HepG2 (cell line): ENCODE results near the gene PADI4. TPM values are rescaled to one million over a fixed set of nuclear protein-coding genes. Genes with fewer than 3 reads are reported as not detected.

Experiments used
- ATAC-seq: fragments of 200-7000 bp; cut with Tn5 transposase; 3 replicates; pipeline ENCODE4 v1.9.1; 2020; ENCODE audit warnings: mild to moderate bottlenecking, moderate library complexity
- BruUV-seq: library from RNA; stranded (reverse); fragments of 400-500 nt; replicated peaks from 2 replicates; lab custom pipeline; 2021; lab: Mats Ljungman, UMichigan
- CTCF ChIA-PET: fragments of 300-600 bp; formaldehyde crosslinking; extraction: SDS; loops from one replicate; lab custom pipeline; 2021; ENCODE audit warnings: low total read pairs, inconsistent platforms, low intra/inter-chr PET ratio; lab: Yijun Ruan, JAX
- POLR2A ChIA-PET: fragments of 350-600 bp; sonication (Branson Sonifier 250); formaldehyde crosslinking; loops from one replicate; lab custom pipeline; 2020; ENCODE audit warnings: antibody characterized with exemption, inconsistent platforms; lab: Yijun Ruan, JAX
- DNase-seq: peaks from one replicate; pipeline ENCODE4 v3.0.0-alpha.2; 2015; ENCODE audit warnings: low spot score
- FAIRE-seq: peaks from 3 replicates; lab custom pipeline; 2011; peaks lifted over from hg19 to GRCh38; lab: Jason Lieb, UNC
- H2AFZ ChIP-seq: one replicate; pipeline ENCODE4 v1.6.1; 2011; ENCODE audit warnings: low read length, inconsistent platforms
- H3K27ac ChIP-seq: fragments of 300-600 bp; 3 replicates; pipeline ENCODE4 v1.8.0; 2011; ENCODE audit warnings: mixed run types, mild to moderate bottlenecking, mixed read lengths, low read length, inconsistent platforms; ENCODE audit not compliant: insufficient read depth; ENCODE audit errors: extremely low read length
- H3K27me3 ChIP-seq, 2 experiments: fragments of 200-600 bp in 1 of 2; 2 replicates in 1 of 2; 3 replicates in 1 of 2; pipeline versions ENCODE4 v1.6.0 to v1.8.0; 2011; ENCODE audit warnings: low read length in 2 of 2, mild to moderate bottlenecking in 2 of 2, moderate library complexity in 2 of 2, inconsistent platforms in 1 of 2; ENCODE audit not compliant: insufficient read depth in 2 of 2, control insufficient read depth in 1 of 2
- H3K36me3 ChIP-seq, 2 experiments: fragments of 200-600 bp in 1 of 2; replicated peaks in 1 of 2; 2 replicates in 1 of 2; 3 replicates in 1 of 2; pipeline versions ENCODE4 v1.5.1 to v1.8.0; 2011; ENCODE audit warnings: low read length in 2 of 2, inconsistent platforms in 1 of 2; ENCODE audit not compliant: insufficient read depth in 2 of 2, control insufficient read depth in 1 of 2
- H3K4me1 ChIP-seq: 2 replicates; pipeline ENCODE4 v1.5.1; 2012; ENCODE audit warnings: low read length, inconsistent platforms; ENCODE audit not compliant: insufficient read depth
- H3K4me2 ChIP-seq: 2 replicates; pipeline ENCODE4 v1.6.0; 2011; ENCODE audit warnings: low read depth, low read length, inconsistent platforms
- H3K4me3 ChIP-seq, 3 experiments: fragments of 200-600 bp in 1 of 3; sonication (generic), shearing (Covaris generic) in 1 of 3; replicated peaks in 1 of 3; 2 replicates each; pipeline ENCODE4 v1.5.1; 2011 to 2016; ENCODE audit warnings: low read length in 3 of 3, inconsistent platforms in 2 of 3, low read depth in 2 of 3, mild to moderate bottlenecking in 2 of 3, control low read depth in 1 of 3, mixed read lengths in 1 of 3; ENCODE audit not compliant: insufficient read depth in 1 of 3
- H3K79me2 ChIP-seq: one replicate; pipeline ENCODE4 v1.6.1; 2011; ENCODE audit warnings: low read length, inconsistent platforms; ENCODE audit not compliant: insufficient read depth
- H3K9ac ChIP-seq: 2 replicates; pipeline ENCODE4 v1.6.0; 2011; ENCODE audit warnings: mild to moderate bottlenecking, low read depth, low read length, inconsistent platforms; ENCODE audit not compliant: insufficient read depth
- H3K9me3 ChIP-seq: 2 replicates; pipeline ENCODE4 v1.5.1; 2012; ENCODE audit warnings: mild to moderate bottlenecking, low read length
- H4K20me1 ChIP-seq: 2 replicates; pipeline ENCODE4 v1.6.0; 2011; ENCODE audit warnings: inconsistent platforms, mild to moderate bottlenecking, low read length, moderate library complexity; ENCODE audit not compliant: insufficient read depth
- ARNTL ChIP-seq: sonication (generic); formaldehyde crosslinking; IDR thresholded peaks from 2 replicates; pipeline ENCODE4 v1.4.0; 2020; ENCODE audit warnings: mild to moderate bottlenecking, missing genetic modification reagents
- HNRNPH1 ChIP-seq: fragments of 200-400 bp; formaldehyde crosslinking; optimal IDR thresholded peaks from 2 replicates; pipeline ENCODE3; 2017; ENCODE audit warnings: mild to moderate bottlenecking, low read depth, low read length
- NFIB ChIP-seq: sonication (generic); formaldehyde crosslinking; IDR thresholded peaks from 2 replicates; pipeline ENCODE4 v1.9.0; 2021; ENCODE audit warnings: missing genetic modification reagents, mild to moderate bottlenecking, borderline replicate concordance
- RBAK ChIP-seq: sonication (generic); formaldehyde crosslinking; IDR thresholded peaks from 2 replicates; pipeline ENCODE4 v1.5.1; 2020; ENCODE audit warnings: mild to moderate bottlenecking, missing genetic modification reagents
- TCF7L2 ChIP-seq: IDR thresholded peaks from 2 replicates; pipeline ENCODE4 v1.6.1; 2011; ENCODE audit warnings: mild to moderate bottlenecking, low read depth, low read length, moderate library complexity
- TP53 ChIP-seq: sonication (generic); formaldehyde crosslinking; conservative IDR thresholded peaks from 2 replicates; pipeline ENCODE4 v1.4.0; 2020; ENCODE audit warnings: missing genetic modification reagents
- ZMAT5 ChIP-seq: sonication (generic); formaldehyde crosslinking; IDR thresholded peaks from 2 replicates; pipeline ENCODE4 v1.5.0; 2020; ENCODE audit warnings: mild to moderate bottlenecking, low read depth, missing genetic modification reagents, borderline replicate concordance
- ZNF296 ChIP-seq: sonication (generic); formaldehyde crosslinking; conservative IDR thresholded peaks from 2 replicates; pipeline ENCODE4 v1.5.0; 2020; ENCODE audit warnings: mild to moderate bottlenecking, missing genetic modification reagents
- ZNF331 ChIP-seq: sonication (generic); formaldehyde crosslinking; IDR thresholded peaks from 2 replicates; pipeline ENCODE4 v1.4.0; 2020; ENCODE audit warnings: missing genetic modification reagents
- ZNF672 ChIP-seq: sonication (generic); formaldehyde crosslinking; IDR thresholded peaks from 2 replicates; pipeline ENCODE4 v1.8.1; 2022; ENCODE audit warnings: missing genetic modification reagents
- ZNF850 ChIP-seq: sonication (generic); formaldehyde crosslinking; conservative IDR thresholded peaks from 2 replicates; pipeline ENCODE4 v1.9.0; 2021; ENCODE audit warnings: mild to moderate bottlenecking, missing genetic modification reagents
- ZSCAN9 ChIP-seq: IDR thresholded peaks from 2 replicates; pipeline ENCODE4 v1.6.1; 2016; ENCODE audit warnings: borderline replicate concordance
- WGBS: methylation state at CpG from one replicate; pipeline ENCODE4 v1.1.6; 2017; ENCODE audit warnings: low lambda C conversion rate; 5-methylcytosine and 5-hydroxymethylcytosine counted together
- in situ Hi-C: cut with HindIII; loops from 2 replicates; pipeline ENCODE4 v1.10.0; 2017; ENCODE audit warnings: low pct_unique_long_range_greater_than_20kb; ENCODE audit not compliant: extremely low pct_ligation_motif_present
- intact Hi-C: fragments of 100-400 bp; cut with micrococcal nuclease; formaldehyde crosslinking; loops from one replicate; pipeline ENCODE4 v1.10.0; 2022; ENCODE audit not compliant: unreplicated experiment
- polyA plus RNA-seq, 8 experiments: library from polyadenylated mRNA; depleted of rRNA in 3 of 8; stranded (reverse) in 7 of 8; unstranded in 1 of 8; fragments of >200 nt; fragmentation: Illumina TruSeq in 4 of 8; extraction: Trizol in 4 of 8; gene quantifications; 2 replicates each; pipeline versions ENCODE4 v1.2.1 to v1.2.3, GENCODE V29; 2011 to 2016; ENCODE audit warnings: low read depth in 4 of 8, missing spikeins in 1 of 8, mixed read lengths in 1 of 8; ENCODE audit not compliant: insufficient read depth in 1 of 8
- total RNA-seq, 5 experiments: library from RNA; depleted of rRNA; stranded (reverse); fragments of >200 nt; fragmentation: Illumina TruSeq; extraction: Trizol; gene quantifications; 2 replicates each; pipeline ENCODE4 v1.2.3, GENCODE V29; 2016; ENCODE audit warnings: low read depth in 1 of 5
- TF ChIP-seq, protein P1 (sequence below): sonication (generic); formaldehyde crosslinking; IDR thresholded peaks from 2 replicates; pipeline ENCODE4 v1.9.0; 2021; ENCODE audit warnings: missing genetic modification reagents, mild to moderate bottlenecking, borderline replicate concordance

PADI4 gene
- total and polyA plus RNA-seq, 2 of the 13 experiments (the other 11 are each of a cell fraction or from before 2014, with no cell fraction given), result 0.04 TPM

DNA sequence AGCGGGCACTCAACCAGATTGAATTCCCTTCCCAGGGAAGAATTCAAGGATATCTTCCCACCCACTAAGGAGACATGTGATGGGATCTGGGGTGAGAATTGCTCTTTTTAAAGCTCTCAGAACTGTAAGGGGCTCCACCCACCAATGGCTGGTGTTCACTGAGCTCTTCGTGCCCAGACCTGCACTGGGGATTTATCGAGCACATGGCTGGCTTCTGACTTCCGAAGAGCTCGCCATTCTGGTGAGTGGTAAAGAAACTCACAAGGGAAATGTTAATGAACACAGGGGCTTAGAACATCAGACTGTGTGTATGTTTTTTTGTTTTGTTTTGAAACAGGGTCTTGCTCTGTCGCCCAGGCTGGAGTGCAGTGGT lies 49.3 kb upstream of the PADI4 start:
- no TSS peak for BruUV-seq
- no peak for FAIRE-seq
- H2AFZ ChIP-seq, result no peak overlapping the region

More for the DNA sequence above, 49.3 kb upstream of the PADI4 start:
- no peaks in the 10 kb centered on the region for H3K4me1 ChIP-seq
- no peaks in the 10 kb centered on the region for H4K20me1 ChIP-seq
- in situ Hi-C loops, result no loop called here
- no peak overlapping the region for H3K9ac ChIP-seq
- intact Hi-C loops, result no loop called here
- H3K9me3 ChIP-seq, result no peaks in the 10 kb centered on the region
- no peaks in the 10 kb centered on the region for H3K79me2 ChIP-seq
- no peak overlapping the region for H3K4me3 ChIP-seq
- no peaks in the 10 kb centered on the region for H3K36me3 ChIP-seq
- DNase-seq (no peak), ATAC-seq (no peak)
- ChIA-PET POLR2A (no interaction called here), CTCF (no interaction called here)
- no peak overlapping the region for H3K4me2 ChIP-seq
- H3K27ac ChIP-seq, result no peak overlapping the region
- H3K27me3 ChIP-seq, result peaks cover 2 to 11% of the 10 kb centered on the region in 2 experiments; a peak in 1 of 5 replicates
- no peak for TF ChIP-seq ZNF296 (CRISPR knock-in tag)
- TF ChIP-seq ZSCAN9 (CRISPR knock-in tag), result no peak
- no peak for TF ChIP-seq ARNTL
- TF ChIP-seq ZNF331 (CRISPR knock-in tag), result no peak
- TF ChIP-seq, protein P1, sequence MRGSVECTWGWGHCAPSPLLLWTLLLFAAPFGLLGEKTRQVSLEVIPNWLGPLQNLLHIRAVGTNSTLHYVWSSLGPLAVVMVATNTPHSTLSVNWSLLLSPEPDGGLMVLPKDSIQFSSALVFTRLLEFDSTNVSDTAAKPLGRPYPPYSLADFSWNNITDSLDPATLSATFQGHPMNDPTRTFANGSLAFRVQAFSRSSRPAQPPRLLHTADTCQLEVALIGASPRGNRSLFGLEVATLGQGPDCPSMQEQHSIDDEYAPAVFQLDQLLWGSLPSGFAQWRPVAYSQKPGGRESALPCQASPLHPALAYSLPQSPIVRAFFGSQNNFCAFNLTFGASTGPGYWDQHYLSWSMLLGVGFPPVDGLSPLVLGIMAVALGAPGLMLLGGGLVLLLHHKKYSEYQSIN (CRISPR knock-in tag), result no peak
- TF ChIP-seq ZMAT5 (CRISPR knock-in tag), result no peak
- TF ChIP-seq TCF7L2, result no peak
- TF ChIP-seq TP53 (CRISPR knock-in tag), result no peak
- TF ChIP-seq HNRNPH1, result no peak
- no peak for TF ChIP-seq RBAK (CRISPR knock-in tag)
- no peak for TF ChIP-seq ZNF850 (CRISPR knock-in tag)
- no peak for TF ChIP-seq NFIB (CRISPR knock-in tag)
- TF ChIP-seq ZNF672, result no peak
- WGBS, result 33% methylated on average over 5 of the region's 6 CpGs
